ENCODE measurements around the gene MAN2B2.

Gene MAN2B2

DNA sequence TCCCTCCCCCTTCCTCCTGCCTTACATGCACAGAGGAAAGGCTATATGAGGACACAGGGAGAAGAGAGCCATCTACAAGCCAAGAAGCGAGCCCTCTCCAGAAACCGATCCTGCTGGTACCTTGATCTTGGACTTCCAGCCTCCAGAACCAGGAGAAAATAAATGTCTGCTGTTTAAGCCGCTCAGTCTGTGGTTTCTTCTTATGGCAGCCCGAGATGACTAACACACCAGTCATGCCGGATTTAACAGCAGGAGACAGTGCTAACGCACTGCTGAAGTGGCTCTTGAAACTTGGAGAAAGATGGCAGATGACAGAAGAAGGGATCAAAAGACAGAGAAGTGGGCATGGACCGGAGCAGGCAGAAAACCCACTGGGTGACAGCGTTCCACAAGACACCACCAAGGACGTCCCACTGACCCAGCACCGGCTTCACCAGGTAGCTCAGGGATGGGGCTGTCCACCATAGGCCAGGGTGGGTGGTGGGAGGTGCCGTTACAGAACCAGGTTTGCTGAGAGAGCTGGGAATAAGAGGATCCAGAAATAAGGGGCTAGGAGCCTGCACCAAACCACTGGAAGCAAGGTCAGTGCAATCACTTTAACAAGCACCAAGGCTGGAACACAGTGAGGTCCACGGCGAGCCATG lies 6.2 kb upstream of the MAN2B2 start:
- no peak for DNase-seq

- DNase-seq: no peak
Observed at GRCh38 chr4:6571608-6572007, 3.4 kb upstream of the MAN2B2 start.

GRCh38 chr4:6573551-6573950 lies 1.4 kb upstream of the MAN2B2 start:
- no peak for DNase-seq

DNA sequence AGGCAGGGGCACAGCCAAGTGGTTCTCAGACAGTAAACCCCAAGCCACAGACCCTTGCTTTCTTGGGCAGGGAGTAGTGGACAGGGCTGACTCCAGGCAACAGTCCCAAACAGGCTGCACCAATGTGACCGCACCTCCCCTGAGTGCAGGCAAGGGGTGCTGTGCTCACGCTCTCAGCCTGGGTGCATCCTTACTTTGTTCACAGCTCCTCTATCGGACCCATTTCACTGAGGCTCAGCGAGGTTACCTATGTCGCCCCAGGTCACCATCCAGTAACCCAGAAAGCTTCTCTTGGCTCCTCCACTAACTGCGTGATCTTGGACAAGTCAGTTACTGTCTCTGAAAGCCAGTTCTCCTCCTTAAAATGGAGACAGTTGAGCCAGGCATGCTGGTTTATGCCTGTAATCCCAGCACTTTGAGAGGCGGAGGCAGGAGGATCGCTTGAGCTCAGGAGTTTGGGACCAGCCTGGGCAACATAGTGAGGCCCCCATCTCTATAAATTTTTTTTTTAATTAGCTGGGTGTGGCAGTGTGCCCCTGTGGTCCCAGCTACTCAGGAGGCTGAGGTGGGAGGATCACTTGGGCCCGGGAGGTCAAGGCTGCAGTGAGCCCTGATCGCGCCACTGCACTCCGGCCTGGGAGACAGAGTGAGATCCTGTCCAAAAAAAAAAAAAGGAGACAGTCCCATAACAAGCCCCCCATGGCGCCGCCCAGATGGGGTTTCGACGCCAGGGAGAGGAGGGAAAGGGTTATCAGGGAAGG lies 823 bp upstream of the MAN2B2 start:
- DNase-seq: no peak

- DNase-seq: no peak
Observed at GRCh38 chr4:6575503-6576240, 683 bp downstream of the MAN2B2 start.

DNA sequence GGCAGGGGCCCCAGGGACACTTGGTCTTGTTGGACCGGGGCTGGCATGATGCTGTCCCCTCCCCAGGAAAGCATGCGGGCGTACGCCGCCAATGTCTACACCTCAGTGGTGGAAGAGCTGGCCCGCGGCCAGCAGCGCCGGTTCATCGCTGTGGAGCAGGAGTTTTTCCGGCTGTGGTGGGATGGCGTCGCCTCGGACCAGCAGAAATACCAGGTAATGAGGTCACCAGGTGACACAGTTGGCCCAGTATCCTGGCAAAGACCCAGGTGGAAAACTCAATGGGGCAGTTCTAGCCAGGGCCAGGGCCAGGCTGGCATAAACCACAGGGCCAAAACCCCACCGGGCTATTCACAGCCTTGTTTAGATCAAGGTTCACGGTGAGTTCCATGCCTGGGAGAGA lies 1.5 kb downstream of the MAN2B2 start:
- DNase-seq: no peak

DNA sequence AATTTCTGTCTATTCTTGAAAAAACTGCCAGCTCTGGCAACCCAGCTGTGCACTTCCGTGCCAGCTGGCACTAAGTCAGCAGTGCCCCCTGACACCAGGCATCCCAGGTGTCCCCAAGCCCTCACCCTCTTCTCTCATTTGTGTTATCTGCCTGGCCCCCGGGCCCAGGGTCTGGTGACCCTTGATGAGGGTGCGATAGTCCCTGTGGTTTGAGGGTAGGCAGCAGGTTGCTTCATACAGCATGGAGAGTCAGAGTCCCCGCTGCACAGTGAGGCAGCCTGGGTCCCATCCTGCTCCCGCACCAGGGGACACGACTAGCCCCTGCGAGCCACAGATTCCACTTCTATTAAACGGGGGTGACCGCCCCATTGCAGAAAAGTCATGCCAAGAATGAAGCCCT lies 1.9 kb downstream of the MAN2B2 start:
- no peak for DNase-seq

DNA sequence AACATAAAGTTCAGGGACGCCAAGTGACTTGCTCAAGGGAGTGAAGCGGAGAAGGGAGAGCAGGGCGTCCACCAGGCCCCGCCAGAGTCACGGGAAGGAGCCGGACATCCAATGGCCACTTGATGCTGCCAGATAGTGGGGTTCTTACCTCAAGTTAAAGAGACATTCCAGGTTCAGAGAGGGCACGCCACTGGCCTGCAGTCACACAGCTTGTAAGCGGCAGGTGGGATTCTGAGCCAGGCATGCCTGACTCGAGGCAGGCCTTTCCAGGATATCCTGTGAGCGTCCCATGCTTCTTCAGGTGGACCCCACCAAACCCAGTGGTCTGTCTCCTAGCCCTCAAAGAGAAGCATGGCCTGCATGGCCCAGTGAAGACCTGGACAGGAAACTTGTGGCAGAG lies 2.4 kb downstream of the MAN2B2 start:
- no peak for DNase-seq

GRCh38 chr4:6578221-6578620 lies 3.2 kb downstream of the MAN2B2 start:
- DNase-seq: no peak

DNA sequence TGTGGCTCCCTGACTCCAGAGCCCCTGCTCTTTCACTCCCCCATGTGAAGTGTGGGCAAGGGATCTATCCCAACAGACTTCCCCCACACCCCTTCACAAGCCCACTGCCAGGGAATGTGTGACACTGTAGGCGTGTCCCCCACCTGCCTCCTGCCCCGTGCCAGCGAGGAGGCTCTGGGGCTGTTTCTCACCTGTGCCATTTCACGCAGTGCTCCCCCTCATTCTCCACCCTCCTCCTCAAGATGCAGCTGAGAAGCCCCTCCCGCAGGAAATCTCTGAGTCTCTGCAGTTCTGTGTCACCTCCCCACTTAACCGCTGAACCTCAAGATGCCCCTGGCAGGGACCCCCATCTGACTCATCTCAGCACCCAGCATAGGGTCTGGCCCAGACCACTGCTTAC lies 5.4 kb downstream of the MAN2B2 start:
- DNase-seq: no peak

GRCh38 chr4:6581566-6582121 lies 6.7 kb downstream of the MAN2B2 start:
- no peak for DNase-seq

DNA sequence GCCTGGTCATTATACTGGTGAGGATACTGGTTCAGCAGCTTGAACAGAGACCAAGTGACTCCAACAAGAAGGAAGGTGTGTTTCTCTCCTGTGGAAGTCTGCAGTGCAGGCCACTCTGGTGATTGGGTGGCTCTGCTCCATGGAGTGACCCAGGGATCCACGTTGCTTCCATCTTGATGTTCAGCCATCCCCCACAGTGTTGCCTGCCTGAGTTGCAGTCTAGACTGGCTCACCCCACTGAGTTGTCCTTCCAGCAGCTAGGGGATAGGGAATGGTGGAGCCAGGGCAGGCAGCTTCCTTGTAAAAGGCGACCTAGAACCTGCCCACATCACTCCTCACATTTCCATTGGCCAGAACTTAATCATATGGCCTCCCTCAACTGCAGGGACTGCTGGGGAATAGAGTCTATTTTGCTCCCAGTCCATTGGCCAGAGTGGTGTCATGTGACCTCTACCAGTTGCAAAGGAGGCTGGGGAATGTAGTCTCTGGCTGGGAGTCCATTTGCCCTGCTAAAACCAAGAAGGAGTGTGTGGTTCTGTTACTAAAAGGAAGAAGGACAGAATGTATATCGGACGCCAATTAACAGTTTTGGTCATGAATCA lies 8.0 kb downstream of the MAN2B2 start:
- DNase-seq: no peak

DNA sequence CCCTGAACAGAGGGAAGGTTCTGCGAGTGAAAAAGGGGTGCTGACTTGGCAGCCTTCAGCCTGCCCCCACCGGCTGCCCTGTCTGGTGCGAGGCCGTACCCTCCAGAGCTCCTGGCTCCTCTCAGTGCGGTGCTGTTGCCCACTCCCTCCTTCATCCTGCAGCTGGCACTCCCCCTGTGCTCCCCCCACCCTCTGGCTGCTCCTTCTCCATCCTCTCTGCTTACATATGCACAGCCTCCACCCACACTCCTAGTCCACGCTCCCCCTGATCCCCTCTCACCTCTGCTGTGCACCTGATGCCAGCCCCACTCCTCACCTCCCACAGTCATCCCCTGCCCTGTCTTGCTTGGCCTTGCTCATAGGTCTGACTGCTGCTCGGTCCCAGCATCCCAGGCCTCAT lies 9.9 kb downstream of the MAN2B2 start:
- no peak for DNase-seq

DNA sequence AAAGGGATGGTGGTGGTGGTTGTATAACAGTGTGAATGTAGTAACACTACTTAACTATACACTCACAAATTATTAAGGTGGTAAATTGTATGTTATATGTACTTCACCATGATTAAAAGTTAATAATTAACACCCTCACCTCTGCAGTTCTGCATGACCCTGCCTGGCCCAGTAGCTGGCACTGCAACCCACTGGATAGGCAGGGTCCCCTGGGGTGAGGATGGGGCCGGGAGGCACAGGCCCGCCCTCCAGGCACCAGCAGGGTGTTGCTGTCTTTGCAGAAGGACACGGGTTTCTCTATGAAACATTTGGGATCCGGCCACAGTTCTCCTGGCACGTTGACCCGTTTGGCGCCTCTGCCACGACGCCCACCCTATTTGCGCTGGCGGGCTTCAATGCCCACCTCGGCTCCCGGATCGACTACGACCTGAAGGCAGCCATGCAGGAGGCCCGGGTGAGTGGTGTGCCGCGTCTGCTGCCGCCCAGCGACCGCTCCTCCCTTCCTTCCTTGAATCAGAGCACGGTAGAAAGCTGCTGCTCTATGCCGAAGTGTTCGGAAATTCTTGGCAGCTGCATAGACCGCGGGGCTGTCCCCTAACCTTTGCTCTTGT lies 11.8 kb downstream of the MAN2B2 start:
- no peak for DNase-seq

- DNase-seq: no peak
Observed at GRCh38 chr4:6589444-6589843, 14.5 kb downstream of the MAN2B2 start.

DNA sequence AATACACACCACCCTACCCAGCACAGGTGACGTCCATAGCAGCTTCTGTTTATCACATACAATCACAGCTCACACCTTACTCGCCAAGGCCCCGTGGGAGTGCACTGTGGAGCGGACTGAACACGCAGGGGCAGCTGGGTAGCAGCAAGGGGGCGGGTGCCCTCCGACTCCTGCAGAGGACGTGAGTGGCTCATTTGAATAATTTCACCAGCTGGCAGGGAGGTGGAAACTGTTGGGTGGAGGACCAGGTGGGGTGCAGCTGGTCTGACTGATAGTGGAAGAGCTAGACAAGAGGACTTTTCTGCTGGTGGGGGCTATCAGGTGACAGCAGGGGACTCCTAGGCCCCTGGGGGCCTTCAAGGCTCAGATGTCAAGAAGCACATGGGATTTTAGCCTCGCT lies 16.3 kb downstream of the MAN2B2 start:
- no peak for DNase-seq

- DNase-seq: no peak
Observed at GRCh38 chr4:6591781-6592180, 16.8 kb downstream of the MAN2B2 start.

GRCh38 chr4:6592804-6593563 lies 18.0 kb downstream of the MAN2B2 start:
- no peak for DNase-seq

DNA sequence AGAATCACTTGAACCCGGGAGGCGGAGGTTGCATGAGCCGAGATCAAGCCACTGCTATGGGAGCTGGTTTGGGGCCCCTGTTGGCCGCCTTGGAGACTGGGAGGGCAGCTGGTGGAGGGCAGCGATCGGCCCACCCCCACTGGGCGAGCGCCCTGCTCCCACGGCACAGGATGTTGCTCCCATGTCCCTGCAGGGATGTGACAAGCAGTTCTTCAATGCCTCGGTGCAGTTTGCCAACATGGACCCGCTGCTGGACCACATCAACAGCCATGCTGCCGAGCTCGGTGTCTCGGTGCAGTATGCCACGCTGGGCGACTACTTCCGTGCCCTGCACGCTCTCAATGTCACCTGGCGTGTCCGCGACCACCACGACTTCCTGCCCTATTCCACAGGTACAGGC lies 19.4 kb downstream of the MAN2B2 start:
- no peak for DNase-seq

GRCh38 chr4:6594826-6595355 lies 19.9 kb downstream of the MAN2B2 start:
- no peak for DNase-seq

DNA sequence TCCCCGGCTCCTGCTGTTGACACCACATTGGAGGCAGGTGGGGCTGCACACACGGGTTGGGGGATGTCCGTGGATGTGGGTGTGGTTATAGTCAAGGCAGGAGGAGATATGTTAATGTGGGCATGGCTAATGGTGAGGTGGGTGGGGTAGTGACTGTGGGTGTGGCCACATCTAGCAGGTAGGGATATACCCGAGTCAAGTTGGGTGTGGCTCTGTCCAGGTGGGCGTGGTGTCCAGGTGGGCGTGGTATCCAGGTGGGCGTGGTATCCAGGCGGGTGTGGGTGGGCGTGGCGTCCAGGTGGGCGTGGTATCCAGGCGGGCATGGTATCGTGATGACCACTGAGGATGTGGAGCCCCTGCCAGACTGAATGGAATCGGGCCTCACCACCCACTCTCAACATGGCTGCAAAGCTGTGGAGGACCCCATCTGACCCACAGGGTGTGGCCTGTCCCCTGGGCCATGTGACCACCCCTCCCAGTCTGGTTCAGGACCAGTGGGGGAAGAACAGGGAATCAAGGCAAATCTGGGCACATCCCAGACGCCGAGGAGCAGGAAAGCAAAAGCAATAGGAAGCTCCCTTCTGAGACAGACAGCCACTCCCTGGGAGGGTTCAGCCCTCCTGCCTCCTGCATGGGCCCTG lies 21.0 kb downstream of the MAN2B2 start:
- no peak for DNase-seq
